Fibroblast of lung (primary cell): ENCODE measurements around the gene WDR72. TPM values are rescaled to one million over a fixed set of nuclear protein-coding genes. Genes with fewer than 3 reads are reported as not detected.

ENCODE experiments used
- DNase-seq, 2 donors: peaks; one replicate each; pipeline versions ENCODE4 v3.0.0 to v3.0.0-alpha.2; 2010; ENCODE audit warnings: low read depth in 2 of 2
- H2AFZ ChIP-seq: 2 replicates; pipeline ENCODE4 v1.5.1; 2012; ENCODE audit warnings: low read length, control low read depth, inconsistent platforms
- H3K27ac ChIP-seq: 2 replicates; pipeline ENCODE4 v1.5.1; 2011; ENCODE audit warnings: low read length, control low read depth; ENCODE audit not compliant: insufficient read depth
- H3K27me3 ChIP-seq: 2 replicates; pipeline ENCODE4 v1.5.1; 2011; ENCODE audit warnings: mild to moderate bottlenecking, low read length; ENCODE audit not compliant: control insufficient read depth, insufficient read depth
- H3K36me3 ChIP-seq: 2 replicates; pipeline ENCODE4 v1.5.1; 2011; ENCODE audit warnings: low read length; ENCODE audit not compliant: control insufficient read depth, insufficient read depth
- H3K4me1 ChIP-seq: 2 replicates; pipeline ENCODE4 v1.5.1; 2011; ENCODE audit warnings: low read length; ENCODE audit not compliant: control insufficient read depth, insufficient read depth; ENCODE audit errors: extremely low read depth
- H3K4me2 ChIP-seq: 2 replicates; pipeline ENCODE4 v1.5.1; 2011; ENCODE audit warnings: low read length, control low read depth; ENCODE audit not compliant: insufficient read depth; ENCODE audit errors: extremely low read depth
- H3K4me3 ChIP-seq, 4 experiments: fragments of 200-600 bp in 1 of 4; sonication (generic) in 1 of 4; replicated peaks in 1 of 4; 2 replicates each; pipeline ENCODE4 v1.5.1; 2011 to 2016; ENCODE audit warnings: low read length in 4 of 4, low read depth in 3 of 4, mild to moderate bottlenecking in 3 of 4, control low read depth in 2 of 4, inconsistent platforms in 1 of 4, mixed read lengths in 1 of 4; ENCODE audit not compliant: insufficient read depth in 1 of 4; ENCODE audit errors: control extremely low read depth in 1 of 4
- H3K79me2 ChIP-seq: 2 replicates; pipeline ENCODE4 v1.5.1; 2012; ENCODE audit warnings: mild to moderate bottlenecking, low read length, inconsistent platforms; ENCODE audit not compliant: control insufficient read depth, insufficient read depth
- H3K9ac ChIP-seq: 2 replicates; pipeline ENCODE4 v1.5.1; 2011; ENCODE audit warnings: mild to moderate bottlenecking, low read length, control low read depth; ENCODE audit not compliant: insufficient read depth
- H3K9me3 ChIP-seq: 2 replicates; pipeline ENCODE4 v1.5.1; 2012; ENCODE audit warnings: low read depth, low read length; ENCODE audit not compliant: control insufficient read depth, insufficient read depth
- H4K20me1 ChIP-seq: 2 replicates; pipeline ENCODE4 v1.5.1; 2011; ENCODE audit warnings: low read length; ENCODE audit not compliant: control insufficient read depth, insufficient read depth; ENCODE audit errors: extremely low read depth
- CTCF ChIP-seq, 2 donors: IDR thresholded peaks in 1 of 2; conservative IDR thresholded peaks in 1 of 2; 1 replicate in 1 of 2; 2 replicates in 1 of 2; pipeline ENCODE4 v1.5.1; 2011 to 2012; ENCODE audit warnings: low read length in 2 of 2, control low read depth in 1 of 2, inconsistent platforms in 1 of 2, low read depth in 1 of 2, mild to moderate bottlenecking in 1 of 2
- EZH2 ChIP-seq: IDR thresholded peaks from 2 replicates; pipeline ENCODE4 v1.5.1; 2012; ENCODE audit warnings: low read length, control low read depth, mild to moderate bottlenecking; ENCODE audit errors: missing control alignments
- polyA plus RNA-seq, 2 donors: library from polyadenylated mRNA; depleted of rRNA in 1 of 2; stranded (reverse) in 1 of 2; unstranded in 1 of 2; fragments of >200 nt; gene quantifications; 2 replicates each; pipeline ENCODE4 v1.2.1, GENCODE V29; 2011 to 2012; ENCODE audit warnings: missing spikeins in 1 of 2
- total RNA-seq: library from RNA; depleted of rRNA; stranded (reverse); fragments of >200 nt; gene quantifications from 2 replicates; pipeline ENCODE4 v1.2.1, GENCODE V29; 2014

Gene WDR72
- total and polyA plus RNA-seq, 2 donors (not counting 1 experiment from before 2014, with no cell fraction given): not detected

GRCh38 chr15:53802672-53803071 is 43.2 kb upstream of the WDR72 start:
- DNase-seq: no peak
- no peaks in the 10 kb centered on the region for H3K4me1 ChIP-seq
- no peaks in the 10 kb centered on the region for H3K27me3 ChIP-seq
- no peaks in the 10 kb centered on the region for H3K79me2 ChIP-seq
- no peaks in the 10 kb centered on the region for H3K9me3 ChIP-seq
- no peak overlapping the region for H2AFZ ChIP-seq
- H4K20me1 ChIP-seq: no peaks in the 10 kb centered on the region
- no peak overlapping the region for H3K4me3 ChIP-seq
- no peaks in the 10 kb centered on the region for H3K36me3 ChIP-seq
- no peak overlapping the region for H3K27ac ChIP-seq
- no peak overlapping the region for H3K9ac ChIP-seq
- TF ChIP-seq EZH2 (no peak), CTCF (conservative IDR thresholded peaks at IDR 0.05 in 1 of 2, IDR thresholded peaks at IDR 0.05 in 1 of 2; ENCODE audit: low read depth in 1 of 2, low read length in 2 of 2) (no peak)
- H3K4me2 ChIP-seq: no peak overlapping the region

- no peaks in the 10 kb centered on the region for H3K79me2 ChIP-seq
- TF ChIP-seq EZH2 (no peak), CTCF (conservative IDR thresholded peaks at IDR 0.05 in 1 of 2, IDR thresholded peaks at IDR 0.05 in 1 of 2; ENCODE audit: low read depth in 1 of 2, low read length in 2 of 2) (no peak)
These were observed 32.1 kb upstream of the WDR72 start for GRCh38 chr15:53791581-53791980.

GRCh38 chr15:53789654-53790375 is 30.4 kb upstream of the WDR72 start:
- no peaks in the 10 kb centered on the region for H3K27me3 ChIP-seq
- no peak overlapping the region for H3K4me2 ChIP-seq
- TF ChIP-seq EZH2: no peak
- TF ChIP-seq CTCF (conservative IDR thresholded peaks at IDR 0.05 in 1 of 2, IDR thresholded peaks at IDR 0.05 in 1 of 2; ENCODE audit: low read depth in 1 of 2, low read length in 2 of 2): no peak
- no peaks in the 10 kb centered on the region for H3K36me3 ChIP-seq
- H4K20me1 ChIP-seq: no peaks in the 10 kb centered on the region
- no peak overlapping the region for H2AFZ ChIP-seq
- H3K4me3 ChIP-seq: no peak overlapping the region
- no peaks in the 10 kb centered on the region for H3K4me1 ChIP-seq
- H3K27ac ChIP-seq: no peak overlapping the region
- no peak overlapping the region for H3K9ac ChIP-seq
- no peaks in the 10 kb centered on the region for H3K9me3 ChIP-seq
- H3K79me2 ChIP-seq: no peaks in the 10 kb centered on the region
- no peak for DNase-seq

More at GRCh38 chr15:53791581-53791980, 32.1 kb upstream of the WDR72 start:
- Histone ChIP-seq H3K27me3 (no peaks in the 10 kb centered on the region), H3K4me2 (no peak overlapping the region), H3K4me1 (no peaks in the 10 kb centered on the region), H4K20me1 (no peaks in the 10 kb centered on the region), H2AFZ (no peak overlapping the region), H3K9me3 (no peaks in the 10 kb centered on the region), H3K9ac (no peak overlapping the region), H3K36me3 (no peaks in the 10 kb centered on the region), H3K4me3 (no peak overlapping the region), H3K27ac (no peak overlapping the region)
- no peak for DNase-seq
